DMS 273 (cell line): Measurements from ENCODE around the gene RANBP3.

Experiments used
- DNase-seq: peaks from one replicate; lab custom pipeline; 2025; ENCODE audit not compliant: unreplicated experiment; lab: John Stamatoyannopoulos, UW

Gene RANBP3

DNA sequence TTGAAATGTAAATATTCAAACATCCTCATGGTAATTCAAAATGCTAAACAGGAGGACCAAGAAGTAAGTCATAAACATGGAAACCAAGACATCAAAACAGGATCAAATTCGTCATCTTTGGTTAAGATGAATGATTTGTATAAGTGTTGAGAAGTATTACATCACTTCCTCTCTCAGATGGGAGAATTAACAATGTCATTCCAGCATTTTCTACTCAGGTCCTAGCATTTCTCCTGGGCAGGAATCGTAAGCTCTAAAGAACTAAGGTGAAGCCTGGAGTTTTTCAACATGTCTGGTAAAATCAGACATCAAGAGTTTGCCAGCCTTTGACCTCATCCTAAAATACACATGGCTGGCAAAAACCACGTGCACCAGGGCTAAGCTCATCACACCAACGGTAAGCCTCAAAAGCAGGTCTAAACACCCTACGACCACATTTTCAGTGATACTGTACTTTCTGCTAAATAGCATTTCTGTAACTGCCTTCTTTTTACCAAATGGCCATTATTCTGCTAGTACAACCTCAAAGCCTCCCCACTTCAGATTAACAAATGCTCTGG is 24.8 kb downstream of the RANBP3 start:
- DNase-seq, result no peak

DNA sequence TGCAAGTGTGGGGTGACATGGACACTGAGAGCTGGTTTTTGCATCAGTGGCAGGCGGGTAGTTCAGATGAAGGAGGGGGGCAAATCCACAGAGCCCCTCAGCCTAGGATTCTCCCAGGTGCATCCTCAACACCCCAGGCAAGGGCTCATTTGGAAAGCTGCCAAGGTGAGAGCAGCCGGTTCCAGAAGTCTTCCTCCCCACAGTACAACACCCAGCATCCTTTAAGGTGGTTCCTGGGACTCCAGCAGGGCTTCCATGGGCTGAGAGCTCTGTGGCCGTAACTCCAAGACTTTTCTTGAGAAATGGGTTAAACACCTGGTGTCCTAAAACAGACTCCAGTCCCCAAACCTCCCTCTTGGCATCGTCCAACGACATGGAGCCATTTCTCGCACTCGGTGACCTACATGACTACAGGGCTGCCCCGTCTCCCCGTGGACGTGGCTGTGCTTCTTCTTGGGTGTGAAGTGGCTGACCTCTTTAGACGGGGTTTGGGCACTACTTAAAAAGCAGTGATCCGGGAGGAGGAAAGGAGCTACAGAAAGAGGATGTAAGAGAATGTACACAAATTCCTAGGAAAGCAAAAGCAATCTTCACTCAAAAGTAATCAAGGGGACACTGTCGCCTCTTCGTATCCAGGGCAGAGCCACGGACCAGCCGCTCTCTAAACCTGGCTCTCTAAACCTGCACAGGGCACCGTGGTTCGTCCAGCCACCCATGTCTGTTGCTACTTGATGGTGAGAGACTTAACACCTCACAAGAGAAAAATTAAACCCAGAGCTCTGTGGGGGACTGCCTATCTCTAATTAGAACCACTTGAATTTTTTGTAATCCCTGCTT is 25.5 kb downstream of the RANBP3 start:
- no peak for DNase-seq

- DNase-seq, result no peak
These were observed 26.5 kb downstream of the RANBP3 start for GRCh38 chr19:5951338-5951861.

DNA sequence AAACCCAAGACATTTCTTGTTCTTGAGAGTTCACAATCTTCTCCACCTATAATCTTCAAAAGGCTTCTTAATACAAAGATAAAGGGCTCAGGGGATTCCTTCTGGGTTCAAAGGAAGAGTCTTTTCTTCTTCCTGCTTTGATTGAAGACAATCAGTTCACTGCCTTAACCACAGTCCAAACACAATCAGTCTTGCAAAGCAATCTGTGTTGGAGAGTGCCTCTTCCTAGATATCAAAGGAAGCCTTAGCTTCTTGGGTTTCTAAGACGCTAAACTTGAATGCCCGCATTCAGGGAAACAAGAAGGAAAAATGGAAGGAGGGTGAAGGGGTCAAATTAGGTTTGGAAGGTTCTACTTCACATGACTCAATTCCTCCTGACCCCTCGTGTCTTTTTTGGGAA is 27.2 kb downstream of the RANBP3 start:
- DNase-seq, result no peak

- DNase-seq, result peak; percentile 31
These were observed 28.1 kb downstream of the RANBP3 start for GRCh38 chr19:5949792-5950305.

DNA sequence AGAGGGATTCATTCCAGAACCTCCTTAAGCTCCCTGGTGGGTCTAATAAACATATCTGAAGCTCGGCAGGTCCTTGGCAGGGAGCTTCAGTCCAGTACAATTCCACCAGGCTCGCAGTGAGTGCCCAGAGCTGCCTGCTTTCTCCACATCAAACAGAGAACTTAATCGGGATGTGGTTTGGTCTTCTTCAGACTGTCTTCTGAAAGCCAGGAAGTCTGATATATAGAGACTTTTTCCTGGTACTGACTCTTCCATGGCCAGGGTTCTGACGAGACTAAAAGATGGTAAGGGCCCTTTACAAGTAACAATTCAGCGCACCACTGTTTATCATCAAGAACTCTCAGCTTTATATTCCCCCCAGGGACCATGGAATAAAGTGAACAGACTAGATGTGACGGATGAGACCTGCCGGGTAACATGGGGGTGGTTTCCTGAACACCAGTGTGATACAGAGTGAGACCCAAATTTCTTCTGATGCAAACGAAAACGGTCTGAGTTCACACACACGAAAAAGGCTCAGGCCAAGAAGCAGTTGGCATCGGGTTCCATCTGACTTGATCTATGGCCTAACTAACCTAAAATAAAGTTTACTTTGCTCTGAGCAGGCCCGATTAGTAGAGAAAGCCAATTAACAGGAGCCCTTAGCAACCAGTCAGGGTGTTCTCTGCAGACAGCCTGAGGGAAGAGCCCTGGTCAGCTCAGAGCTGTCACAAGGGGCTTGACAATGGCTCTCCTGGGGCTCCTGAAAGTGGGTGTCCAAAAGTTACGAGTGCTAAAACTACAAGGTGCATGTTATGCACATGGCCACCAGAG is 29.0 kb downstream of the RANBP3 start:
- DNase-seq, result no peak

- DNase-seq, result no peak
These were observed 30.5 kb downstream of the RANBP3 start for GRCh38 chr19:5947435-5947834.

GRCh38 chr19:5943623-5944022 is 34.3 kb downstream of the RANBP3 start:
- DNase-seq, result no peak

GRCh38 chr19:5943045-5943444 is 34.9 kb downstream of the RANBP3 start:
- no peak for DNase-seq

GRCh38 chr19:5941673-5942072 is 36.3 kb downstream of the RANBP3 start:
- DNase-seq, result no peak

- DNase-seq, result no peak
These were observed 37.4 kb downstream of the RANBP3 start for GRCh38 chr19:5940260-5941208.

GRCh38 chr19:5937550-5937949 is 40.4 kb downstream of the RANBP3 start:
- DNase-seq, result no peak

- DNase-seq, result no peak
These were observed 41.7 kb downstream of the RANBP3 start for GRCh38 chr19:5936292-5936592.

GRCh38 chr19:5935473-5936291 is 42.3 kb downstream of the RANBP3 start:
- DNase-seq, result peak; percentile 80

DNA sequence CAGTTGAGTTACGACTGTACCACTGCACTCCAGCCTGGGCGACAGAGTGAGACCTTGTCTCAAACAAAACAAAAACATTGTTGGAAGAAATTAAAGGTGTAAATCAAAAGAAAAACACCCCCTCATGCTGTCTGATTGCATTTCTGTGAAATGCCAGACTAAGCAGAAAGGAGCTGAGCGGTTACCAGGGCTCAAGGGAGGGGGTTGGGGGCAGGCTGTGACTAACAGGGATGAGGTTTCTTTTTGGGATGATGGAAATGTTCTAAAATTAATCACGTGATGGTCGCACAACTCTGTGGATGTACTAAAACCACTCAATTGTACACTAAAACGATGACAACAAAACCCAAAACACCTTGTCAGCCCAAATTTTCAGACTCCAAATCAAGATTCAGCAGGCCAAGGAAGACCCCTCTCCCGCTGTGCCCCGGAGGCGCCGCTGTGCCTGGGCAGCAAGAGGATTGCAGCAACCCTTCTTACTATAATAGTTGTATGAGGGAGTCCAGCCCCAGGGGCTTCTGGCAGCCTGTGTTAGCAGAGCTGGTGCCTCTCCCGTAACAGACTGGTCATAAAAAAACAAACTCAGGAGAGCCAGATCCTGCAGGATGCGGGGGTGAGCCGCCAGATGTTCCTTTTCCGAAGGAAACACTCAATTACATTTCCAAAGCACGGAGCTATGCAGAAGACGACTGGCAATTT is 43.0 kb downstream of the RANBP3 start:
- DNase-seq, result peak; percentile 91

DNA sequence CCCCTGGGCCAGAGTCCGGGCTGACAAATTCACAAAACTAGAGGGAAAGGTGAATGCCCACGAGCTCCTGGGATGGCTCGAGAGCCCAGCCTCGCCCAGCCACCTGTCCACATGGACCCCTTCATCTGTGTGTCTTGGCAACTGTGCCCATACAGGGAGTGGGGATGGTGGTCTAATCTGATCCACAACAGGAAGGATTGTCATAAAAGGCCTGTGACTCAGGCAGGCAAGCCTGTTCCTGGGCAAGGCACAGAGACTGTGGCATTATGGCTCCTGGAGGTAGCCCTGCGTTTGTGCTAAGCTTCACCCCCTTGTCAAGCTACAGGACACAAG is 43.9 kb downstream of the RANBP3 start:
- no peak for DNase-seq

GRCh38 chr19:5933391-5934068 is 44.4 kb downstream of the RANBP3 start:
- DNase-seq, result no peak

DNA sequence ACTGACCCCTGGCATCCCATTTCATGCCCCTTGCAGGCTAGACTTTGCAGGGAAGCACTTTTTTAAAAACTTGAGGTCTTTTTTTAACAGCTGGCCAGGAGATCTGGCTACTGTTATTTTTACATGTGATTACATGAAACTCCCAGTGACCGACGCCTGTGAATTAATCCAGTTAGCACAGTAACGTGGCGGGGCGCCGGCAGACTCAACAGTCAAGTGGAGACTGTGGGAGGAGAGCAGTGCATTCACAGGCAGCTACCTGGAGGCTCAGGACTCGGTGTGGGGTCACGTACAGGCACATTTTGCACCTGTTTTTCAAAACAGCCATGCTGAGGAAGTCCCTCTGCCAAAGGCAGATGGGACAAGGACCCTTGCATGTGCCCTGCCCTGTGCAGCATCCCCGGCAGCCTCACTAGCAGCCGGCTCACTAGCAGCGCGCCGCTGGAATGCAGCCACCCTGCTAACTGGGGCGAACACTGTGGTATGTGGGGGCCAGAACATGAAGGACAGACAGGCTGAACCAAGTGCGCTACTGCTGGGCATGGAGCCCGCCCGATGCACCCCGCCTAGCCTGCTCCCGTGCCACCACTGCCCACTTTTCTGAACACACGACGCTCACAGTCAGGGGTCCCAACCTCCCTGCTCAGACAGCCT is 45.2 kb downstream of the RANBP3 start:
- DNase-seq, result no peak
